ENCODE measurements around the gene DDA1. TPM values are rescaled to one million over a fixed set of nuclear protein-coding genes. Genes with fewer than 3 reads are reported as not detected.

DDA1 gene
- total RNA-seq, 1 donor from 2014 or later: 9.0 TPM

DNA sequence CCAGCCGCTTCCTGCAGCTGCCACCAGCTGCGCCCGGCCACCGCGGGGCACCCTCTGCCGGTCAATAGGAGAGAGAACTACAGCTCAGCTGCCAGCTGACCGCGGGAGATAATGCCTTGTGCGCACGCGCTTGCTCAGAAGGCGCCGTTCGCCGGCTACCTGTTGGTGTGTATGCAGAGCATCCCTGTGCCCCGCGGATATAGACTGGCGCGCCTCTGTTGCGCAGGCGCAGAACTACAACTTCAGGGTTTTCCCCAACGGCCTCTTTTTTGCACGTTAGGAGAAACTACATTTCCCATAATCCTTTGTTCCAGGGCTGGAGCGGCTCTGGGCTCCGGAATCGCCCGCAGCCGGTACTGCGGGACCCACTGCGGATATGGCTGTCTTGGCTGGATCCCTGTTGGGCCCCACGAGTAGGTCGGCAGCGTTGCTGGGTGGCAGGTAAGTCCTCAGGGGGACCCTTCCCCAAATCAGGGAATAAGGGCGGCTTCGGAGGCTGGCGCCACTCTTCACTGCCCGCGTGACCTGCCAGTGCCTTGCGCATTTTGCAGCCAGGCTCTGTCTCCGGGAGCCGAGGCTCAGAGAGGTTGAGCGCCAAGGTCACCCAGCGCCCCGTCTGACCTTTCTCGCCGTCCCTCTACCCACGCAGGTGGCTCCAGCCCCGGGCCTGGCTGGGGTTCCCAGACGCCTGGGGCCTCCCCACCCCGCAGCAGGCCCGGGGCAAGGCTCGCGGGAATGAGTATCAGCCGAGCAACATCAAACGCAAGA lies 3.7 kb upstream of the DDA1 start, which contains the start of gene MRPL34:
Gene MRPL34, plus strand, starts transcription at position 356 of the 768 bp plus-strand sequence. Its CDS starts 21 bp downstream, at position 377.
- TF ChIP-seq, protein P1, sequence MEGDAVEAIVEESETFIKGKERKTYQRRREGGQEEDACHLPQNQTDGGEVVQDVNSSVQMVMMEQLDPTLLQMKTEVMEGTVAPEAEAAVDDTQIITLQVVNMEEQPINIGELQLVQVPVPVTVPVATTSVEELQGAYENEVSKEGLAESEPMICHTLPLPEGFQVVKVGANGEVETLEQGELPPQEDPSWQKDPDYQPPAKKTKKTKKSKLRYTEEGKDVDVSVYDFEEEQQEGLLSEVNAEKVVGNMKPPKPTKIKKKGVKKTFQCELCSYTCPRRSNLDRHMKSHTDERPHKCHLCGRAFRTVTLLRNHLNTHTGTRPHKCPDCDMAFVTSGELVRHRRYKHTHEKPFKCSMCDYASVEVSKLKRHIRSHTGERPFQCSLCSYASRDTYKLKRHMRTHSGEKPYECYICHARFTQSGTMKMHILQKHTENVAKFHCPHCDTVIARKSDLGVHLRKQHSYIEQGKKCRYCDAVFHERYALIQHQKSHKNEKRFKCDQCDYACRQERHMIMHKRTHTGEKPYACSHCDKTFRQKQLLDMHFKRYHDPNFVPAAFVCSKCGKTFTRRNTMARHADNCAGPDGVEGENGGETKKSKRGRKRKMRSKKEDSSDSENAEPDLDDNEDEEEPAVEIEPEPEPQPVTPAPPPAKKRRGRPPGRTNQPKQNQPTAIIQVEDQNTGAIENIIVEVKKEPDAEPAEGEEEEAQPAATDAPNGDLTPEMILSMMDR (IDR thresholded peaks at IDR 0.05; ENCODE audit: insufficient read depth, low read length, severe bottlenecking): peak; percentile 94
- no peak for FAIRE-seq
- DNase-seq (ENCODE audit: low read depth): peak; percentile 99

GRCh38 chr19:17306285-17306714 lies 3.1 kb upstream of the DDA1 start:
- FAIRE-seq: no peak
- H3K4me3 ChIP-seq (ENCODE audit: low read depth, low read length): peak overlapping the region; percentile 64
- H3K36me3 ChIP-seq (ENCODE audit: control insufficient read depth, insufficient read depth, low read length): no peaks in the 10 kb centered on the region
- DNase-seq (ENCODE audit: low read depth): no peak
- TF ChIP-seq, protein P1 (IDR thresholded peaks at IDR 0.05; ENCODE audit: insufficient read depth, low read length, severe bottlenecking): no peak
- no peaks in the 10 kb centered on the region for H3K27me3 ChIP-seq (ENCODE audit: control insufficient read depth, insufficient read depth, low read length)

More for the DNA sequence above, 3.7 kb upstream of the DDA1 start, which contains the start of gene MRPL34:
- Histone ChIP-seq H3K4me3 (ENCODE audit: low read depth, low read length) (peak within 1 kb of the TSS; percentile 64), H3K27me3 (ENCODE audit: control insufficient read depth, insufficient read depth, low read length) (no peaks in the 10 kb centered on the region), H3K36me3 (ENCODE audit: control insufficient read depth, insufficient read depth, low read length) (no peaks in the 10 kb centered on the region)

DNA sequence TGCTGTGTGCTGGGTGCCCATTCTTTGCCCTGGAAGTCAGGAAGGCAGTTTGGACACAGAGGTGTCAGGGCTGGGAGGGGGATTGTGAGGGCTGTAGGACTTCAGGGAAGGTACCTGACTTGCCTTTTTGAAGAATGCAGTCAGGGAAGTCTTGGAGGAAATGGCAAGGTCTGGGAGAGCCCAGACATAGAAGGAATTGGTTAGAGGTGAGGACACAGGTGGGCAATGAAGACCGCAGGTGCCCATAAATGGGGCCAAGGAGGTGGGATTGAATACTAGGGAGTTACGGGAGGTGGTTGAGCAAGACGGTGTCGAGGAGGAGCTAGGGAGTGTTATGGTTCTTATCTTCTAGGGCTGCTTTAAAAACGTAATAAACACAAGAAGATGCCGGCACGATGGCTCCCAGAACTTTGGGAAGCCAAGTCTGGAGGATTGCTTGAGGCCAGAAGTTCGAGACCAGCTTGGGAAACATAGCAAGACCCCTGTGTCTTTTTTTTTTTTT lies 1.4 kb upstream of the DDA1 start:
- TF ChIP-seq, protein P1 (IDR thresholded peaks at IDR 0.05; ENCODE audit: insufficient read depth, low read length, severe bottlenecking): no peak
- H3K27me3 ChIP-seq (ENCODE audit: control insufficient read depth, insufficient read depth, low read length): no peaks in the 10 kb centered on the region
- DNase-seq (ENCODE audit: low read depth): no peak
- no peak for FAIRE-seq
- H3K36me3 ChIP-seq (ENCODE audit: control insufficient read depth, insufficient read depth, low read length): peaks cover 7% of the 10 kb centered on the region
- H3K4me3 ChIP-seq (ENCODE audit: low read depth, low read length): no peak overlapping the region

GRCh38 chr19:17309965-17310461 lies 650 bp downstream of the DDA1 start:
- H3K36me3 ChIP-seq (ENCODE audit: control insufficient read depth, insufficient read depth, low read length): peaks cover 17% of the 10 kb centered on the region
- no peaks in the 10 kb centered on the region for H3K27me3 ChIP-seq (ENCODE audit: control insufficient read depth, insufficient read depth, low read length)
- peak; percentile 13 for FAIRE-seq
- H3K4me3 ChIP-seq (ENCODE audit: low read depth, low read length): peak overlapping the region; percentile 76
- TF ChIP-seq, protein P1 (IDR thresholded peaks at IDR 0.05; ENCODE audit: insufficient read depth, low read length, severe bottlenecking): no peak
- DNase-seq (ENCODE audit: low read depth): no peak

GRCh38 chr19:17311455-17312188 lies 2.3 kb downstream of the DDA1 start:
- peak; percentile 63 for DNase-seq (ENCODE audit: low read depth)
- FAIRE-seq: peak; percentile 79
- H3K27me3 ChIP-seq (ENCODE audit: control insufficient read depth, insufficient read depth, low read length): no peaks in the 10 kb centered on the region
- peaks cover 25% of the 10 kb centered on the region for H3K36me3 ChIP-seq (ENCODE audit: control insufficient read depth, insufficient read depth, low read length)
- TF ChIP-seq, protein P1 (IDR thresholded peaks at IDR 0.05; ENCODE audit: insufficient read depth, low read length, severe bottlenecking): no peak
- no peak overlapping the region for H3K4me3 ChIP-seq (ENCODE audit: low read depth, low read length)
